ENCODE data around the gene FALEC.

DNA sequence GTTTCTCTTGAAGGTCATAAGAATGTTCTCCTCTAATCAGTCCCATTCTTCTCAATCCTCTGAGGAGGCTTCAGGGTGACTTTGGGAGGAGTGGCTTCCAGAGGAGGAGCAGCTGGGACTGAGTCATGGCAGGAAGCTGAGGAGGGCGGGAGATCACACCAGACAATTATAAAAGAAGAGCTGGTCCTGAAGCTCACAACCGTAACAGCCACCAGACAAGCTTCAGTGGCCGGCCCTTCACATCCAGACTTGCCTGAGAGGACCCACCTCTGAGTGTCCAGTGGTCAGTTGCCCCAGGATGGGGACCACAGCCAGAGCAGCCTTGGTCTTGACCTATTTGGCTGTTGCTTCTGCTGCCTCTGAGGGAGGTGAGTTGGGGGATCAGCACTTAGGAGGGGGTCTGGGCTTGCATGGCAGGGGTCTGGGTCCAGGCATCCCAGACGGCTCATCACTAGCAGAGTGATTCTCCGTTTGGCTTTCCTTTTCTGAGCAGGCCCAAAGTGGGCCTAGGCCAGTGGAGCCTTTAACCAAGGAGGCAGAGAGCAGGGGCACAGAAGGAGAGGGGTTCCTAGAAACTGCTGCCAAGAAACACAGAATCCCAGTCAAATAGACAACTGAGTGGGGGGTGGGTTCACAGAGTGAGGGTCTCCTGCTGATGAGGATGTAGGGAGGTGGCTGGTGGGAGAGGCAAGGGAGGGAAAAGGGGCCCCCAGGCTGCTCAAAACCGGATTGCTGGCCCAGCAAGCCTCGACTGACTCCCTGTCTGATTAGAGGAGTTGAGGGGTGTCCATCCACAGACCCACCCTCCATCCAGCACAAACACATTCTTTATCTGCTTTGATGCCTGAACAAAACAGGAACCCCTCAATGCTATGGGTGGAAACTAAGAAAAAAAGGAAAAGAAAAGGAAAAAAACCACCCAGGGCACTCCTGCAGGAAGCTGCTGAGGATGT lies 7.4 kb upstream of the FALEC start, which contains the start of gene ECM1:
- TF ChIP-seq, protein P1, sequence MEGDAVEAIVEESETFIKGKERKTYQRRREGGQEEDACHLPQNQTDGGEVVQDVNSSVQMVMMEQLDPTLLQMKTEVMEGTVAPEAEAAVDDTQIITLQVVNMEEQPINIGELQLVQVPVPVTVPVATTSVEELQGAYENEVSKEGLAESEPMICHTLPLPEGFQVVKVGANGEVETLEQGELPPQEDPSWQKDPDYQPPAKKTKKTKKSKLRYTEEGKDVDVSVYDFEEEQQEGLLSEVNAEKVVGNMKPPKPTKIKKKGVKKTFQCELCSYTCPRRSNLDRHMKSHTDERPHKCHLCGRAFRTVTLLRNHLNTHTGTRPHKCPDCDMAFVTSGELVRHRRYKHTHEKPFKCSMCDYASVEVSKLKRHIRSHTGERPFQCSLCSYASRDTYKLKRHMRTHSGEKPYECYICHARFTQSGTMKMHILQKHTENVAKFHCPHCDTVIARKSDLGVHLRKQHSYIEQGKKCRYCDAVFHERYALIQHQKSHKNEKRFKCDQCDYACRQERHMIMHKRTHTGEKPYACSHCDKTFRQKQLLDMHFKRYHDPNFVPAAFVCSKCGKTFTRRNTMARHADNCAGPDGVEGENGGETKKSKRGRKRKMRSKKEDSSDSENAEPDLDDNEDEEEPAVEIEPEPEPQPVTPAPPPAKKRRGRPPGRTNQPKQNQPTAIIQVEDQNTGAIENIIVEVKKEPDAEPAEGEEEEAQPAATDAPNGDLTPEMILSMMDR (IDR thresholded peaks at IDR 0.05) = no peak
- TF ChIP-seq POLR2A (IDR thresholded peaks at IDR 0.05) = no peak

Data from right lobe of liver (tissue), 4 donors.